SKM-1 (cell line): ENCODE results near the gene APOA1.
"Not testable (repeated sequence)": the region's sequence is repeated elsewhere in the genome, so short reads cannot be mapped to it uniquely, and the experiment has no call there.

ENCODE experiments used
- DNase-seq: peaks from one replicate; lab custom pipeline; 2025; ENCODE audit not compliant: unreplicated experiment; lab: John Stamatoyannopoulos, UW

The APOA1 gene

GRCh38 chr11:116835042-116835772 is 2.2 kb downstream of the APOA1 start:
- DNase-seq: peak; percentile 51

GRCh38 chr11:116834535-116835041 is 2.8 kb downstream of the APOA1 start:
- DNase-seq: not testable (repeated sequence)

- no peak for DNase-seq
Measured at GRCh38 chr11:116833816-116834534, 3.4 kb downstream of the APOA1 start.

GRCh38 chr11:116833491-116833815 is 4.0 kb downstream of the APOA1 start:
- no peak for DNase-seq

GRCh38 chr11:116832350-116833290 is 4.8 kb downstream of the APOA1 start:
- DNase-seq: no peak

GRCh38 chr11:116831790-116832349 is 5.6 kb downstream of the APOA1 start:
- DNase-seq: no peak

- DNase-seq: no peak
Measured at GRCh38 chr11:116830184-116830912, 7.1 kb downstream of the APOA1 start.

GRCh38 chr11:116829525-116830183 is 7.8 kb downstream of the APOA1 start, which contains the start of gene APOC3:
Gene APOC3, plus strand, starts transcription at chr11:116829907. Its CDS starts 676 bp downstream, at chr11:116830583.
- DNase-seq: no peak

GRCh38 chr11:116828632-116829524 is 8.5 kb downstream of the APOA1 start:
- DNase-seq: no peak

- DNase-seq: no peak
Measured at GRCh38 chr11:116827461-116827860, 10.0 kb downstream of the APOA1 start.

GRCh38 chr11:116826751-116827431 is 10.5 kb downstream of the APOA1 start:
- no peak for DNase-seq

- no peak for DNase-seq
Measured at GRCh38 chr11:116825854-116826750, 11.3 kb downstream of the APOA1 start.

- DNase-seq: no peak
Measured at GRCh38 chr11:116825434-116825833, 12.0 kb downstream of the APOA1 start.

- no peak for DNase-seq
Measured at GRCh38 chr11:116823031-116823843, 14.2 kb downstream of the APOA1 start, which contains the start of gene APOA4. Gene APOA4, minus strand, starts transcription at chr11:116823304. Its CDS starts 113 bp downstream, at chr11:116823191.

- no peak for DNase-seq
Measured at GRCh38 chr11:116822575-116822974, 14.8 kb downstream of the APOA1 start.
